Kidney (tissue), 14 donors: ENCODE measurements around the gene CACTIN. TPM values are rescaled to one million over a fixed set of nuclear protein-coding genes. Genes with fewer than 3 reads are reported as not detected.

Experiments used
- DNase-seq, 5 donors: peaks; one replicate each; pipeline ENCODE4 v3.0.0-alpha.2; 2013 to 2020
- FAIRE-seq: peaks from 2 replicates; lab custom pipeline; 2012; peaks lifted over from hg19 to GRCh38; lab: Jason Lieb, UNC
- H3K27ac ChIP-seq, 2 donors: one replicate each; pipeline ENCODE4 v1.7.0; 2013; ENCODE audit warnings: low read depth in 2 of 2, low read length in 2 of 2, inconsistent platforms in 1 of 2
- H3K27me3 ChIP-seq: one replicate; pipeline ENCODE4 v1.7.1; 2013; ENCODE audit warnings: low read length, inconsistent platforms; ENCODE audit not compliant: control insufficient read depth, insufficient read depth
- H3K36me3 ChIP-seq, 3 donors: one replicate each; pipeline versions ENCODE4 v1.7.0 to v1.7.1; 2013; ENCODE audit warnings: low read length in 3 of 3, control low read depth in 1 of 3, inconsistent platforms in 1 of 3; ENCODE audit not compliant: insufficient read depth in 3 of 3, control insufficient read depth in 2 of 3
- H3K4me1 ChIP-seq, 3 donors: one replicate each; pipeline versions ENCODE4 v1.7.0 to v1.7.1; 2013; ENCODE audit warnings: low read length in 3 of 3, inconsistent platforms in 1 of 3, low read depth in 1 of 3; ENCODE audit not compliant: control insufficient read depth in 2 of 3, insufficient read depth in 2 of 3
- H3K4me3 ChIP-seq, 3 donors: one replicate each; pipeline versions ENCODE4 v1.7.0 to v1.8.1; 2013; ENCODE audit warnings: low read length in 3 of 3, control low read depth in 1 of 3, inconsistent platforms in 1 of 3
- H3K9ac ChIP-seq, 3 donors: one replicate each; pipeline versions ENCODE4 v1.7.0 to v1.7.1; 2013; ENCODE audit warnings: low read length in 3 of 3, control low read depth in 1 of 3, inconsistent platforms in 1 of 3
- H3K9me3 ChIP-seq, 3 donors: one replicate each; pipeline versions ENCODE4 v1.7.0 to v1.7.1; 2013; ENCODE audit warnings: low read length in 3 of 3, control low read depth in 1 of 3, inconsistent platforms in 1 of 3; ENCODE audit not compliant: control insufficient read depth in 2 of 3, insufficient read depth in 1 of 3
- intact Hi-C: fragments of 100-400 bp; cut with DNase I; formaldehyde crosslinking; loops from one replicate; pipeline ENCODE4 v1.11.1; 2022
- polyA plus RNA-seq: library from polyadenylated mRNA; stranded (reverse); fragments of 350-450 nt; fragmentation: Illumina TruSeq; extraction: RNeasy Lipid Tissue Mini Kit (QIAGEN cat#74804); gene quantifications from one replicate; pipeline ENCODE4 v1.2.3, GENCODE V29; 2014; ENCODE audit warnings: low read depth, low replicate concordance; ENCODE audit not compliant: insufficient read depth
- total RNA-seq: library from RNA; stranded (reverse); fragmentation: NEBNext Ultra II Directional; extraction: Animal tissue kit (Norgen Biotek cat#: 25700); gene quantifications from one replicate; pipeline ENCODE4 v1.2.1, GENCODE V29; 2021
- TF ChIP-seq, protein P1 (sequence below): IDR thresholded peaks from 3 replicates; pipeline ENCODE4 v1.5.1; 2012; ENCODE audit warnings: mild to moderate bottlenecking, moderate library complexity, borderline replicate concordance; ENCODE audit not compliant: insufficient read depth; ENCODE audit errors: extremely low read depth
- donor health status: control.
- donor health status: control.
- donor health status: control.
- donor health status: control.
- donor health status: control.
- donor health status: DM: yes; HTN: yes; CAD: no.
- donor health status: Normal renal cell carcinoma (clear cell type).

Gene CACTIN
- total and polyA plus RNA-seq, 2 donors from 2014 or later, result 11.6 to 23.9 TPM

DNA sequence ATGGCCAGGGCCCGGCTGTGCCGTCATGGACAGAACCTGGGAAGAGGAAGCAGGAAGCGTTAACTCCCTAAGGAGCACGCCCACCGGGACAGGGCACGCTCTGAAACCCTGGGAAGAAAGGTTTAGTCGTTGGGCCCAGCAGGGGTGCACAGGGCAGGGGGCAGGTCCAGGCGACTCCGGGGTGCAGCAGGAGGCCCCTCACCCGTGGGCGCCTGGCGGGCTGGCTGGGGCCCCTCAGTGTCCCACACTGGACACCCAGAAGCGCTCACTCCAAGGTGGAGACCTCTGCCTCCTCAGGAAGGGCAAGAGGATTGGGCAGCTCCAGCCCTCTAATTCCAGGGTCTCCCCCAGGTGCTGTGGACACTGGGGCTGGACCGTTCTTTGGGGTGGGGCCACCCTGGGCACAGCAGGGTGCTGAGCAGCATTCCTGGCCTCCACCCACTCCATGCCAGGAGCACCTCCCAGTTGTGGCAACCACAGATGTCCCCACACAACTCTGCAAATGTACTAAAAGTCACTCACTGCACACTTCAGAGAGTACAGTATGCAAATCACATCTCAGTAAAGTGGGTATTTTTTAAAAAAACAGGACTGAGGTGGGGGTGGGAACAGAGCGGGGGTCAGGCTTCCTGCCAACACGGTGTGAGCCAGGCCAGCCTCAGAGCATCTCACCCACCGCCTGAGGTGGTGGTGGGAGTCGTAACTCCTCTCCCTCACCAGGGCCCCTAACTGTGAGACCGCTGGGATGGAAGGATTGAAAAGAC is 38.5 kb upstream of the CACTIN start:
- Histone ChIP-seq H3K9me3 (no peaks in the 10 kb centered on the region), H3K27me3 (no peaks in the 10 kb centered on the region), H3K4me1 (peaks cover 0 to 7% (median 0%) of the 10 kb centered on the region in 3 donors), H3K27ac (no peak overlapping the region), H3K9ac (no peak overlapping the region), H3K36me3 (peaks cover 2 to 13% (median 5%) of the 10 kb centered on the region in 3 donors), H3K4me3 (no peak overlapping the region)
- no peak for DNase-seq
- intact Hi-C loops, result loop anchor here (5.0 kb wide), 1 partner anchor 52 kb away; no protein-coding TSS in a partner anchor
- FAIRE-seq, result no peak
- TF ChIP-seq, protein P1, sequence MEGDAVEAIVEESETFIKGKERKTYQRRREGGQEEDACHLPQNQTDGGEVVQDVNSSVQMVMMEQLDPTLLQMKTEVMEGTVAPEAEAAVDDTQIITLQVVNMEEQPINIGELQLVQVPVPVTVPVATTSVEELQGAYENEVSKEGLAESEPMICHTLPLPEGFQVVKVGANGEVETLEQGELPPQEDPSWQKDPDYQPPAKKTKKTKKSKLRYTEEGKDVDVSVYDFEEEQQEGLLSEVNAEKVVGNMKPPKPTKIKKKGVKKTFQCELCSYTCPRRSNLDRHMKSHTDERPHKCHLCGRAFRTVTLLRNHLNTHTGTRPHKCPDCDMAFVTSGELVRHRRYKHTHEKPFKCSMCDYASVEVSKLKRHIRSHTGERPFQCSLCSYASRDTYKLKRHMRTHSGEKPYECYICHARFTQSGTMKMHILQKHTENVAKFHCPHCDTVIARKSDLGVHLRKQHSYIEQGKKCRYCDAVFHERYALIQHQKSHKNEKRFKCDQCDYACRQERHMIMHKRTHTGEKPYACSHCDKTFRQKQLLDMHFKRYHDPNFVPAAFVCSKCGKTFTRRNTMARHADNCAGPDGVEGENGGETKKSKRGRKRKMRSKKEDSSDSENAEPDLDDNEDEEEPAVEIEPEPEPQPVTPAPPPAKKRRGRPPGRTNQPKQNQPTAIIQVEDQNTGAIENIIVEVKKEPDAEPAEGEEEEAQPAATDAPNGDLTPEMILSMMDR, result no peak

DNA sequence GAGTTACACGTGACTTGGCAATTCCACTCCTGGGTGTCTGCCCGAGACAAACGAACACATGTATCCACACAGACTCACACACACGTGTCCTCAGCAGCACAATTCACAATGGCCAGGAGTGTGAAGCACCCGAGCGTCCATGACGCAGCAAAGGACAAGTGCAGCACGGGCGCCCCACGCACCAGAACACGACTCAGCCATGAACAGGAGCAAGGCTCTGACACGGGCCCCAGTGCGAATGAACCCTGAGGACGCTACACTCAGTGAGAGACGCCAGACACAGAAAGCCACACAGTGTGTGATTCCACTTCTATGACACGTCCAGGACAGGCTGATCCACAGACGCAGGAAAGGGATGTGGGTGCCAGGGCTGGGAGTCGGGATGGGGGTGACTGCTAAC is 37.2 kb upstream of the CACTIN start:
- intact Hi-C loops, result no loop called here
- Histone ChIP-seq H3K4me1 (peaks cover 0 to 4% (median 0%) of the 10 kb centered on the region in 3 donors), H3K9ac (no peak overlapping the region), H3K27ac (no peak overlapping the region), H3K27me3 (no peaks in the 10 kb centered on the region), H3K4me3 (no peak overlapping the region), H3K9me3 (no peaks in the 10 kb centered on the region), H3K36me3 (peaks cover 2 to 13% (median 5%) of the 10 kb centered on the region in 3 donors)
- TF ChIP-seq, protein P1, result no peak
- FAIRE-seq (no peak), DNase-seq (no peak)

- Histone ChIP-seq H3K27ac (no peak overlapping the region), H3K9ac (no peak overlapping the region), H3K4me3 (no peak overlapping the region), H3K4me1 (no peaks in the 10 kb centered on the region), H3K9me3 (no peaks in the 10 kb centered on the region), H3K36me3 (peaks cover 4 to 19% (median 8%) of the 10 kb centered on the region in 3 donors), H3K27me3 (no peaks in the 10 kb centered on the region)
- intact Hi-C loops, result no loop called here
- TF ChIP-seq, protein P1, result no peak
- no peak for FAIRE-seq
- DNase-seq, result no peak
Observed at GRCh38 chr19:3661284-3662238, 35.0 kb upstream of the CACTIN start.
